Mesendoderm (in vitro differentiated cells): Measurements from ENCODE around the gene AKAP11. TPM values are rescaled to one million over a fixed set of nuclear protein-coding genes. Genes with fewer than 3 reads are reported as not detected.
"Not testable (repeated sequence)": the region's sequence is repeated elsewhere in the genome, so short reads cannot be mapped to it uniquely, and the experiment has no call there.

ENCODE experiments used
- DNase-seq: peaks from one replicate; pipeline ENCODE4 v3.0.0; 2013
- H2AK5ac ChIP-seq: 2 replicates; pipeline ENCODE4 v1.6.1; 2013; ENCODE audit warnings: low read length, inconsistent platforms
- H2BK120ac ChIP-seq: 2 replicates; pipeline ENCODE4 v1.6.1; 2013; ENCODE audit warnings: low read depth, mild to moderate bottlenecking, low read length, moderate library complexity, mixed read lengths
- H2BK15ac ChIP-seq: replicated peaks from 2 replicates; pipeline ENCODE4 v1.6.1; 2013; ENCODE audit warnings: low read depth, mild to moderate bottlenecking, moderate library complexity
- H2BK5ac ChIP-seq: 2 replicates; pipeline ENCODE4 v1.6.1; 2013; ENCODE audit warnings: low read length, inconsistent platforms
- H3K18ac ChIP-seq: 2 replicates; pipeline ENCODE4 v1.6.1; 2013; ENCODE audit warnings: mild to moderate bottlenecking, low read length, mixed read lengths
- H3K23ac ChIP-seq: one replicate; pipeline ENCODE4 v1.6.1; 2013; ENCODE audit warnings: low read length
- H3K27ac ChIP-seq: 2 replicates; pipeline ENCODE4 v1.5.1; 2013; ENCODE audit warnings: low read depth, mild to moderate bottlenecking, inconsistent platforms, low read length, moderate library complexity
- H3K27me3 ChIP-seq: 2 replicates; pipeline ENCODE4 v1.6.1; 2013; ENCODE audit warnings: low read length, control low read depth, mild to moderate bottlenecking, inconsistent platforms; ENCODE audit not compliant: insufficient read depth, poor library complexity
- H3K36me3 ChIP-seq: 2 replicates; pipeline ENCODE4 v1.6.1; 2013; ENCODE audit warnings: low read length, inconsistent platforms; ENCODE audit not compliant: control insufficient read depth, insufficient read depth
- H3K4ac ChIP-seq: one replicate; pipeline ENCODE4 v1.6.1; 2013; ENCODE audit warnings: low read depth, mild to moderate bottlenecking, low read length, moderate library complexity
- H3K4me1 ChIP-seq: 2 replicates; pipeline ENCODE4 v1.6.1; 2013; ENCODE audit warnings: low read depth, low read length, inconsistent platforms; ENCODE audit not compliant: control insufficient read depth
- H3K4me2 ChIP-seq: 2 replicates; pipeline ENCODE4 v1.6.1; 2013; ENCODE audit warnings: low read length
- H3K4me3 ChIP-seq: 2 replicates; pipeline ENCODE4 v1.5.1; 2013; ENCODE audit warnings: mild to moderate bottlenecking, low read length
- H3K56ac ChIP-seq: one replicate; pipeline ENCODE4 v1.6.1; 2013; ENCODE audit warnings: low read length
- H3K79me1 ChIP-seq: 2 replicates; pipeline ENCODE4 v1.6.1; 2013; ENCODE audit warnings: low read length, inconsistent platforms
- H3K79me2 ChIP-seq: 2 replicates; pipeline ENCODE4 v1.6.1; 2013; ENCODE audit warnings: mild to moderate bottlenecking, low read length; ENCODE audit not compliant: control insufficient read depth, insufficient read depth
- H3K9ac ChIP-seq: 2 replicates; pipeline ENCODE4 v1.6.1; 2013; ENCODE audit warnings: low read length, inconsistent platforms
- H4K5ac ChIP-seq: one replicate; pipeline ENCODE4 v1.6.1; 2013; ENCODE audit warnings: low read length
- H4K8ac ChIP-seq: one replicate; pipeline ENCODE4 v1.6.1; 2013; ENCODE audit warnings: low read depth, mild to moderate bottlenecking, control low read depth, low read length, moderate library complexity
- WGBS: extraction: QIAGEN DNeasy Blood & Tissue Kit; methylation state at CpG from one replicate; pipeline ENCODE4 v1.1.7; 2013; ENCODE audit warnings: low lambda C conversion rate, missing lambda C conversion rate; ENCODE audit not compliant: insufficient coverage; ENCODE audit errors: extremely low coverage; 5-methylcytosine and 5-hydroxymethylcytosine counted together
- polyA plus RNA-seq, 2 experiments: library from polyadenylated mRNA; stranded (reverse); fragments of 200-250 nt; gene quantifications; one replicate each; pipeline ENCODE4 v1.2.3, GENCODE V29; 2013

Gene AKAP11, protein sequence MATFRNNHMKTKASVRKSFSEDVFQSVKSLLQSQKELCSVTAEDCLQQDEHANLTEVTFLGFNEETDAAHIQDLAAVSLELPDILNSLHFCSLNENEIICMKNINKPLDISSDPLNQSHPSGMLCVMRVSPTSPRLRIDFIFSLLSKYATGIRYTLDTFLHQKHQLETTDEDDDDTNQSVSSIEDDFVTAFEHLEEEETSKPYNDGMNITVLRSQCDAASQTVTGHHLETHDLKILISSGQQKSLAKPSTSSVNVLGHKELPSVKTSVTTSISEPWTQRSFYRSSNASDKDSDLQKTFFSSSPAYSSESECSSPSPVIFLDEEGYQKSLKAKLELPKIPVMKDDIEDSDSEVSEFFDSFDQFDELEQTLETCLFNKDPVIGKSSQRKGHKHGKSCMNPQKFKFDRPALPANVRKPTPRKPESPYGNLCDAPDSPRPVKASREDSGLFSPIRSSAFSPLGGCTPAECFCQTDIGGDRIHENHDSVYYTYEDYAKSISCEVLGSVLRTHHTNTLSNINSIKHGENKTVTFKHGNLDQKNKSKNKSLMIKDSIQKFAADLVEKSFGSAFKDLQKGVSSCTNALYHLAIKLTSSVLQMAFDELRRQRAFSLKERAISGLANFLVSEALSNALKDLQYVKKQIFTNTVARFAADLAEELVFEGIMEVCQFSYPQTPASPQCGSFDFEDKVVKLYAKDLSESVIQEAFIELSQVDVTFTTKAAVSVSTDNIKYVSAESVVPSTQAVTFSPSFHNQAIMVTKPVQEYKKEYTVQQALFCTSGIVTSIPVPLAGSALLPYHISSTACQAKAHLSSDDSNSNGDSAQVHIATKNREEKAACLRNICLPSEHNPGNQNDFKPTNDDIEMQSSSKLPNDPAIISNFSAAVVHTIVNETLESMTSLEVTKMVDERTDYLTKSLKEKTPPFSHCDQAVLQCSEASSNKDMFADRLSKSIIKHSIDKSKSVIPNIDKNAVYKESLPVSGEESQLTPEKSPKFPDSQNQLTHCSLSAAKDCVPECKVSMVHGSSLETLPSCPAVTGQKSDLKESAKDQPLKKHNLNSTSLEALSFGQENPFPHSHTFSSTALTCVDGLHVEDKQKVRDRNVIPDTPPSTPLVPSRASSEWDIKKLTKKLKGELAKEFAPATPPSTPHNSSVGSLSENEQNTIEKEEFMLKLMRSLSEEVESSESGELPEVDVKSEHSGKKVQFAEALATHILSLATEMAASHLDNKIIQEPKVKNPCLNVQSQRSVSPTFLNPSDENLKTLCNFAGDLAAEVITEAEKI (N-terminal part only)
- 5.9 TPM for polyA plus RNA-seq (2013, experiment 1 of 2)
- 5.8 TPM for polyA plus RNA-seq (2013, experiment 2 of 2)

DNA sequence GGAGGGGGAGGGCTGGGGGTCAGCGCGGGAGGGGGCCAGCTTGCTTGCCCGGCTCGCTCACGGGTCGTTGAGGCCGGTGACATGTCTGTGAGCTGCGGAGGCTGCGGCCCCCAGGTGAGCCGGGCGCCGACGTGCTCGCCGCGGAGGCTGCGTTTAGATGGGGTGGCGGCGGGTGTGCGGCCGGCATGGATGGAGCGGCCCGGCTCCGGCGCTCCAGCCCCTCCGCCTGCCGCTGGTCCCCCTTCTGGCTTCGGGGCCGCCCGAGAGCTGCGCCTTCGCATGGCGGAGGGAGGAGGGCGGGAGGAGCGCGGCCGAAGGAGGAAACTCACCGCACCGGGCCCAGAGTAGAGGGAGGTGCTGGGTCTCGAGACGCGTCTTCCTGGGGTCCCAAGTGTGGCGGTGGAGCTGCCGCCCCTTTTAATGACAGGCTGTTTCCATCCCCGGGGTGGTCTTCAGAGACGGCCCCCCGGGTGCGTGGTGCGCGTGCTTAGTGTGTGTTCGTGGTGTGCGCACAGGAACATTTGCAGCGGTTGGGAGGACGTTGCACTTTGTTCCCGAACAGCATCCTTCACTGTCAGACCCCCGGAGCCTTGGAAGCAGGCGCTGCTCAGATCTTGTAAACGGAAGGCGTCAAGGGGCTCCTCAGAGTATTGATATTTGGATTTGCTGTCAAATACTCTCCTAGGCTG is at the start of gene AKAP11:
Gene AKAP11, plus strand, starts transcription at position 38 of the 689 bp plus-strand sequence. CDS start 14,197 bp downstream, outside the sequence.
- no peak within 1 kb of the TSS for H2BK15ac ChIP-seq

DNA sequence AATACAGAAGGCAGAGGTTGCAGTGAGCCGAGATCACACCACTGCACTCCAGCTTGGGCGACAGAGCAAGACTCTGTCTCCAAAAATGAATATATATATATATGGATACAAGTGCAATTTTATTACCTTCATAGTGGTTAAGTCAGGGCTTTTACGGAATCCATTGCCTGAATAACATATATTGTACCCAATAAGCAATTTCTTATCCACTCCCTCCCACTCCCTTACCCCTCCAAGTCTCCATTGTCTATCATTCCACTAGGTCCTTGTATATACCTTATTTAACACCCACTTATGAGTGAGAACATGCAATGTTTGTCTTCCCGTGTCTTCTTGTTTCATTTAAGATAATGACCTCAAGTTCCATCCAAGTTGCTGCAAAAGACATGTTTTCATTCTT is 48.3 kb upstream of the AKAP11 start:
- no peaks in the 10 kb centered on the region for H3K4me1 ChIP-seq

More for the DNA sequence above, at the start of gene AKAP11:
- Histone ChIP-seq H3K79me1 (peaks cover 7% of the 10 kb centered on the region), H3K79me2 (peaks cover 6% of the 10 kb centered on the region), H3K36me3 (no peaks in the 10 kb centered on the region), H3K56ac (peak within 1 kb of the TSS; percentile 87), H2BK5ac (no peak within 1 kb of the TSS), H3K23ac (peak within 1 kb of the TSS; percentile 67), H3K9ac (peak within 1 kb of the TSS; percentile 85), H2AK5ac (no peak within 1 kb of the TSS), H3K27ac (peak within 1 kb of the TSS; percentile 93), H3K27me3 (no peaks in the 10 kb centered on the region), H4K5ac (no peak within 1 kb of the TSS), H3K4me2 (peak within 1 kb of the TSS; percentile 76), H3K4ac (no peak within 1 kb of the TSS), H3K18ac (peak within 1 kb of the TSS; percentile 43), H4K8ac (peak within 1 kb of the TSS; percentile 88), H3K4me3 (peak within 1 kb of the TSS; percentile 76), H2BK120ac (no peak within 1 kb of the TSS), H3K4me1 (peaks cover 2% of the 10 kb centered on the region)
- no CpG with 5 or more reads among the region's 59 CpGs for WGBS
- DNase-seq, result peak; percentile 73

DNA sequence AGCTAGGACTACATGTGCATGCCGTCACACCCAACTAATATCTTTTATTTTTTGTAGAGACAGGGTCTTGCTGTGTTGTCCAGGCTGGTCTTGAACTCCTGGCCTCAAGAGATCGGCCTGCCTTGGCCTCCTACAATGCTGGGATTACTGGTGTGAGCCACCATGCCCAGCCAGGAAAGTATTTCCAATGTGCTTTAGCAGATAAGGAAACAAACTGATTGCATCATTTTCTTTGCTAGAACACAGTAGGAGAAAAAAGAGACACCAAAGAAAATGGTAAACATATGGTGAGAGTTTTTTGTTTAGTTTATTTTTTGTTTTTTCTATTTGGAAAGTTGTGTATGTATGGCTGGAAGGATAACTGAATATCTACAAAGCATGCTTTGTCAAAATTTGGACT is 46.9 kb upstream of the AKAP11 start:
- no peak for DNase-seq
- Histone ChIP-seq H2AK5ac (no peak overlapping the region), H4K5ac (no peak overlapping the region), H3K79me2 (no peaks in the 10 kb centered on the region), H4K8ac (no peak overlapping the region), H3K79me1 (no peaks in the 10 kb centered on the region), H3K27ac (no peak overlapping the region), H3K9ac (no peak overlapping the region), H3K4me2 (no peak overlapping the region), H3K27me3 (no peaks in the 10 kb centered on the region), H3K56ac (no peak overlapping the region), H3K4ac (no peak overlapping the region), H3K4me1 (no peaks in the 10 kb centered on the region), H2BK5ac (no peak overlapping the region), H2BK120ac (no peak overlapping the region), H3K36me3 (no peaks in the 10 kb centered on the region), H3K18ac (no peak overlapping the region), H3K23ac (no peak overlapping the region), H3K4me3 (no peak overlapping the region), H2BK15ac (no peak overlapping the region)
- WGBS, result no CpG with 5 or more reads among the region's 2 CpGs

More for the DNA sequence above, 48.3 kb upstream of the AKAP11 start:
- H4K5ac ChIP-seq, result no peak overlapping the region
- H3K56ac ChIP-seq, result no peak overlapping the region
- H3K23ac ChIP-seq, result no peak overlapping the region
- DNase-seq, result no peak
- no peaks in the 10 kb centered on the region for H3K79me1 ChIP-seq
- no peak overlapping the region for H2AK5ac ChIP-seq
- H2BK5ac ChIP-seq, result no peak overlapping the region
- H3K4me3 ChIP-seq, result no peak overlapping the region
- H3K9ac ChIP-seq, result no peak overlapping the region
- H3K18ac ChIP-seq, result no peak overlapping the region
- no peak overlapping the region for H3K4ac ChIP-seq
- H2BK15ac ChIP-seq, result no peak overlapping the region
- H3K27ac ChIP-seq, result no peak overlapping the region
- no peak overlapping the region for H3K4me2 ChIP-seq
- H4K8ac ChIP-seq, result no peak overlapping the region
- WGBS, result no CpG with 5 or more reads among the region's 4 CpGs
- no peaks in the 10 kb centered on the region for H3K36me3 ChIP-seq
- H2BK120ac ChIP-seq, result no peak overlapping the region
- H3K79me2 ChIP-seq, result no peaks in the 10 kb centered on the region
- H3K27me3 ChIP-seq, result no peaks in the 10 kb centered on the region

DNA sequence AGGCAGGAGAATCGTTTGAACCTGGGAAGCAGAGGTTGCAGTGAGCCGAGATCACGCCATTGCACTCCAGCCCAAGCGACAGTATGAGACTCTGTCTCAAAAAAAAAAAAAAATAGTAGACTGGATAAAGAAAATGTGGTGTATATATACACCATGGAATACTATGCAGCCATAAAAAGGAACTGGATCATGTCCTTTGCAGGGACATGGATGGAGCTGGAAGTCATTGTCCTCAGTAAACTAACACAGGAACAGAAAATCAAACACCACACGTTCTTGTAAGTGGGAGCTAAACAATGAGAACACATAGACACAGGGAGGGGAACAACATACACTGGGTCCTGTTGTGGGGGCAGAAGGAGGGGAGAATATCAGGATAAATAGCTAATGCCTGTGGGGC is 45.2 kb upstream of the AKAP11 start:
- H3K9ac ChIP-seq, H3K56ac ChIP-seq, H3K18ac ChIP-seq, H2AK5ac ChIP-seq, H3K4me1 ChIP-seq, H3K36me3 ChIP-seq, H3K27me3 ChIP-seq, H3K79me1 ChIP-seq, H2BK5ac ChIP-seq, H4K8ac ChIP-seq, H3K4me3 ChIP-seq, H4K5ac ChIP-seq, H3K23ac ChIP-seq, H3K27ac ChIP-seq, H2BK15ac ChIP-seq, H3K79me2 ChIP-seq, DNase-seq, H3K4ac ChIP-seq, H2BK120ac ChIP-seq, H3K4me2 ChIP-seq: not testable (repeated sequence)
- no CpG with 5 or more reads among the region's 5 CpGs for WGBS

DNA sequence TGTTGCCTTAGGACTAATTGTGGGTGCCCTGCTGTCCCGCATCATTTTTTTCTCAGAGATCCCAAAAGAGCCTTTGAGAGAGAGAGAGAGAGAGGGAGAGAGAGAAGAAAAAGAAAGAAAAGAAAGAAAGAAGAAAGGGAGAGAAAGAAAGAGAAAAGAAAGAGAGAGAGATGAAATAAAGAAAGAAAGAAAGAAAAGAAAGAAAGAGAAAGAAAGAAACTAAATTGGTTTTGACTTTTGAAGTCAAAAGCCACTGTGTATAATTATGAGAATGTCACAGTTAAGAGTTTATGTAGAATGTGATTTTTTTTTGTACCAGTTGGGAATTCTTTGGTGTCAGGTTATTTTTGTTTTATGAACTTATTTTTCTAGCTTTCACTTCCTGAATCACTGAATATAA is 43.4 kb upstream of the AKAP11 start:
- no peak overlapping the region for H3K9ac ChIP-seq
- H3K79me2 ChIP-seq, result no peaks in the 10 kb centered on the region
- H2BK5ac ChIP-seq, result no peak overlapping the region
- no CpG with 5 or more reads among the region's 1 CpG for WGBS
- H3K4me3 ChIP-seq, result no peak overlapping the region
- no peaks in the 10 kb centered on the region for H3K4me1 ChIP-seq
- no peak overlapping the region for H2BK15ac ChIP-seq
- H3K18ac ChIP-seq, result no peak overlapping the region
- H3K36me3 ChIP-seq, result no peaks in the 10 kb centered on the region
- H2BK120ac ChIP-seq, result no peak overlapping the region
- H2AK5ac ChIP-seq, result no peak overlapping the region
- no peak for DNase-seq
- H4K8ac ChIP-seq, result no peak overlapping the region
- H3K4ac ChIP-seq, result no peak overlapping the region
- H3K56ac ChIP-seq, result no peak overlapping the region
- H3K27ac ChIP-seq, result no peak overlapping the region
- no peaks in the 10 kb centered on the region for H3K79me1 ChIP-seq
- no peak overlapping the region for H3K4me2 ChIP-seq
- H4K5ac ChIP-seq, result no peak overlapping the region
- H3K27me3 ChIP-seq, result no peaks in the 10 kb centered on the region
- H3K23ac ChIP-seq, result no peak overlapping the region
